Measurements from ENCODE around the gene COL23A1.

- no peak for TF ChIP-seq CTCF (conservative IDR thresholded peaks at IDR 0.05; ENCODE audit: low read depth, low read length)
- no peak for TF ChIP-seq EZH2 (IDR thresholded peaks at IDR 0.05; ENCODE audit: borderline replicate concordance, low read depth, low read length, poor library complexity, severe bottlenecking)
These were observed 213.1 kb downstream of the COL23A1 start for GRCh38 chr5:178376921-178377582.
